Panc1 (cell line): ENCODE results near the gene NFKBIZ. TPM values are rescaled to one million over a fixed set of nuclear protein-coding genes. Genes with fewer than 3 reads are reported as not detected.

Source experiments
- ATAC-seq: fragments of 200-7000 bp; cut with Tn5 transposase; 2 replicates; pipeline ENCODE4 v1.9.1; 2020; ENCODE audit warnings: mild to moderate bottlenecking, moderate library complexity
- BruUV-seq: library from RNA; stranded (reverse); fragments of 400-500 nt; replicated peaks from 2 replicates; lab custom pipeline; 2021; lab: Mats Ljungman, UMichigan
- CTCF ChIA-PET: fragments of 300-600 bp; sonication (Branson Sonifier 250); formaldehyde crosslinking; loops from one replicate; lab custom pipeline; 2022; ENCODE audit warnings: antibody characterized with exemption; lab: Charles Lee
- POLR2A ChIA-PET: fragments of 300-600 bp; sonication (Branson Sonifier 250); formaldehyde crosslinking; loops from one replicate; lab custom pipeline; 2022; ENCODE audit warnings: antibody characterized with exemption; lab: Charles Lee
- DNase-seq: peaks from one replicate; pipeline ENCODE4 v3.0.0-alpha.2; 2010; ENCODE audit warnings: low read depth, low spot score
- H3K27ac ChIP-seq: 2 replicates; pipeline ENCODE4 v1.5.1; 2011; ENCODE audit warnings: mild to moderate bottlenecking, low read length, inconsistent platforms
- H3K27me3 ChIP-seq: fragments of 200-500 bp; sonication (Bioruptor generic); 2 replicates; pipeline ENCODE4 v1.6.0; 2014; ENCODE audit warnings: low read length, inconsistent platforms; ENCODE audit not compliant: control insufficient read depth, insufficient read depth
- H3K36me3 ChIP-seq: fragments of 200-500 bp; sonication (Bioruptor generic); 2 replicates; pipeline ENCODE4 v1.5.1; 2014; ENCODE audit warnings: inconsistent platforms, mild to moderate bottlenecking, low read length, moderate library complexity; ENCODE audit not compliant: control insufficient read depth, insufficient read depth
- H3K4me1 ChIP-seq: 2 replicates; pipeline ENCODE4 v1.5.1; 2011; ENCODE audit warnings: inconsistent platforms, mild to moderate bottlenecking, low read length, moderate library complexity; ENCODE audit not compliant: control insufficient read depth, insufficient read depth
- H3K4me3 ChIP-seq, 2 experiments: 2 replicates each; pipeline ENCODE4 v1.5.1; 2011 to 2012; ENCODE audit warnings: low read depth in 2 of 2, low read length in 2 of 2, mild to moderate bottlenecking in 2 of 2, inconsistent platforms in 1 of 2, moderate library complexity in 1 of 2
- H3K9me3 ChIP-seq: fragments of 200-500 bp; sonication (Bioruptor generic); 2 replicates; pipeline ENCODE4 v1.5.1; 2014; ENCODE audit warnings: low read depth, mild to moderate bottlenecking, inconsistent platforms, low read length, moderate library complexity; ENCODE audit not compliant: control insufficient read depth, insufficient read depth
- CTCF ChIP-seq: fragments of 450-650 bp; IDR thresholded peaks from 2 replicates; pipeline ENCODE4 v1.5.1; 2017; ENCODE audit warnings: mild to moderate bottlenecking
- POLR2AphosphoS5 ChIP-seq: IDR thresholded peaks from 2 replicates; pipeline ENCODE4 v1.6.1; 2012; ENCODE audit warnings: mild to moderate bottlenecking, low read depth, low read length, moderate library complexity
- REST ChIP-seq, 2 experiments: IDR thresholded peaks; 2 replicates each; pipeline ENCODE4 v1.6.1; 2011 to 2012; ENCODE audit warnings: low read depth in 2 of 2, control low read depth in 1 of 2, low read length in 1 of 2, mild to moderate bottlenecking in 1 of 2, moderate library complexity in 1 of 2; ENCODE audit not compliant: insufficient read depth in 1 of 2
- SIN3A ChIP-seq: IDR thresholded peaks from 2 replicates; pipeline ENCODE4 v1.6.1; 2012; ENCODE audit warnings: low read depth, mild to moderate bottlenecking, low read length, moderate library complexity, borderline replicate concordance; ENCODE audit not compliant: insufficient read depth
- TCF7L2 ChIP-seq: IDR thresholded peaks from 2 replicates; pipeline ENCODE4 v1.6.1; 2011; ENCODE audit warnings: mild to moderate bottlenecking, low read depth, low read length, inconsistent platforms
- in situ Hi-C: cut with HindIII; loops from 2 replicates; pipeline ENCODE4 v1.10.0; 2016; ENCODE audit warnings: low sequenced_read_pairs, low pct_unique_long_range_greater_than_20kb
- intact Hi-C: fragments of 100-400 bp; cut with micrococcal nuclease; formaldehyde crosslinking; loops from one replicate; pipeline ENCODE4 v1.10.0; 2022; ENCODE audit not compliant: unreplicated experiment
- total RNA-seq: library from RNA; stranded (reverse); gene quantifications from one replicate; pipeline ENCODE4 v1.2.1, GENCODE V29; 2021; ENCODE audit not compliant: unreplicated experiment

NFKBIZ gene
- total RNA-seq, 1 experiment from 2014 or later, result 17.4 TPM

- Histone ChIP-seq H3K9me3 (no peaks in the 10 kb centered on the region), H3K4me3 (peak overlapping the region; percentile 86 to 91), H3K27ac (peak overlapping the region; percentile 91; the same call in 1 of the 2 replicates), H3K27me3 (no peaks in the 10 kb centered on the region), H3K36me3 (peaks cover 44% of the 10 kb centered on the region), H3K4me1 (peaks cover 18% of the 10 kb centered on the region)
- no peak for ATAC-seq
- intact Hi-C loops (no loop called here), in situ Hi-C loops (no loop called here)
- no TSS peak for BruUV-seq
- ChIA-PET CTCF (no interaction called here), POLR2A (no interaction called here)
- DNase-seq, result no peak
- no peak for TF ChIP-seq POLR2AphosphoS5
- TF ChIP-seq REST (IDR thresholded peaks at IDR 0.05; ENCODE audit: insufficient read depth in 1 of 2, low read depth in 2 of 2, low read length in 1 of 2), result no peak
- TF ChIP-seq TCF7L2, result no peak
- no peak for TF ChIP-seq CTCF
- TF ChIP-seq SIN3A, result no peak
Measured at GRCh38 chr3:101851850-101852714, 2.8 kb downstream of the NFKBIZ start.

- DNase-seq (no peak), ATAC-seq (no peak)
- TF ChIP-seq SIN3A, result no peak
- TF ChIP-seq REST (IDR thresholded peaks at IDR 0.05; ENCODE audit: insufficient read depth in 1 of 2, low read depth in 2 of 2, low read length in 1 of 2), result no peak
- no peak for TF ChIP-seq TCF7L2
- no peak for TF ChIP-seq CTCF
- no peak for TF ChIP-seq POLR2AphosphoS5
- H3K27me3 ChIP-seq, result no peaks in the 10 kb centered on the region
- ChIA-PET POLR2A (no interaction called here), CTCF (no interaction called here)
- intact Hi-C loops, result no loop called here
- H3K4me1 ChIP-seq, result peaks cover 12% of the 10 kb centered on the region
- no TSS peak for BruUV-seq
- peak overlapping the region in 1 of 2 experiments; percentile 33; a peak in 2 of 4 replicates for H3K4me3 ChIP-seq
- no peak overlapping the region for H3K27ac ChIP-seq
- no peaks in the 10 kb centered on the region for H3K9me3 ChIP-seq
- peaks cover 55% of the 10 kb centered on the region for H3K36me3 ChIP-seq
- in situ Hi-C loops, result no loop called here
Measured at GRCh38 chr3:101852983-101853840, 3.9 kb downstream of the NFKBIZ start.
